Measurements from ENCODE around the gene MRAP. TPM values are rescaled to one million over a fixed set of nuclear protein-coding genes. Genes with fewer than 3 reads are reported as not detected.

Gene MRAP
- total RNA-seq, 1 donor from 2014 or later = not detected

DNA sequence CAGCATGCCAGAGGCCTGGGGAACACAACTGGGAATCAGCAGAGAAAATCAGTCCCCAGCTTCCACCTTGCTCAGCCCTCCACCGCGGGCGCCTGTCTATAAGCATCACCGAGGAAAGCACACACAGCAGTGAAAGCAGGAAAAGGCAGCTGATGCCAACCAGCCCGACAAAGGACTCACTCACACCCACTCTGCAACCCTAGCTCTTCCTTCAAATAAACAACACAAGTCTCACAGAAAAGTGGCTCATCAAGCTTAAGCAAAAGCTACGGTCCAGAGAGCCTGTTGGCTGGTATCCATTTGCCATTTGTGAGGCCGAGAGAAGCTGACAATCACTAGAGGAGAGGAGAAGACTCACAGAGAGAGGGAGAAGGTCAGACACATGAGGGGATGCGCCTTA is 27.1 kb downstream of the MRAP start:
- no peak for DNase-seq

DNA sequence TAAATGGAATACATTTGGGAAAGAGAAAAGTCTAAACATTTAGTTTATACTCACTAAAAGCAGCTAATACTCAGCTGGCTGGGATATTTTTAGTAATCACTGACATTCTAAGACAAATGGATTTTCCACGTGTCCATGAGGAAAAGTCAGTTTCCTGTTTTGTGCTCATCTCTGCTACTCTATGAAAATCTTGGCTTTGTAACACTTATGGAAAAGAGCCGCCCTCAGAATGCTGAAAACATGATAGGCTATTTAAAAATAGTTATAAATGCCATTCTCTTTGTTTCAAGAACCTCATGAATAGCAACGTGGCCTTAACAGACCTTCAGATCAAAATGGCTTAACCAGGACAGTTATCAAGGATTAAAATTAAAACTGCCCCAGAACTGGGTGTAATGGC is 29.9 kb downstream of the MRAP start:
- DNase-seq = peak; percentile 81

DNA sequence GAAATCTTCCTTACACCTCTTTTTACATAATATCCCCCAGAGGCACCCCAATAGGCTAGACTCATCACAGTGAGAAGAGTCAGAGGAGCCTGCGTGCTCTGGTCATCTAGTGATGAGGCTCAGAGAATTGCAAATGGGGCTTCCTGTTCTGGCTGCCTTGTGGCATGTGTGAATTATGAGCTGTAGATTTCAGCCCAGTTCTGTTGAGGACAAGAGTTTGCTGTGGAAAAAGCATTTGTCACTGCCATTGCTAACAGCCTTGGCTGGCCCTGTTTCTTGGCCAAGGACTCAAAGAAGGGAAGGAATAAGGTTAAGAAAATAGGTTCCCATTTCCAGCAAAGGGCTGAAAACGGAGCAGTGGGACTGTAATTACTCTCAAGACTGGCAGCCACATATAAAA is 30.7 kb downstream of the MRAP start:
- DNase-seq = peak; percentile 38

DNA sequence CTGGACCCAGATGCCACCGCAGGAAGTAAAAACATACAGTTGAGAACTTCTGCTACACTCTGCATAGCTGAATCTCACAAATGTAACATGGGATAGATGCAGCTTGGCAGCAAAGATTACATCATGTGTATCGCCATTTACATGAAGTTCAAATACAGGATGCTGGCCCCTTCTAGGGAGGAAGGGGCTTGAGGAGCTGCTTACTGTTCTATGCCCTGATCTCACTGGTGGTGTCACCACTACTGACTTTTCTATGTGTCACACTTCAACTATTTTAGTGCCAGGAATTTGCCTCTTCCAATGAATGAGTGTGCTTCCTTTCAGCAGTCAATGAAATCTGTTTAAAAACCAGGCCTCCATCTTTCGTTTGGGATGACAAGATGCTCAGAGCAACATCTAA is 31.1 kb downstream of the MRAP start:
- peak; percentile 73 for DNase-seq

DNA sequence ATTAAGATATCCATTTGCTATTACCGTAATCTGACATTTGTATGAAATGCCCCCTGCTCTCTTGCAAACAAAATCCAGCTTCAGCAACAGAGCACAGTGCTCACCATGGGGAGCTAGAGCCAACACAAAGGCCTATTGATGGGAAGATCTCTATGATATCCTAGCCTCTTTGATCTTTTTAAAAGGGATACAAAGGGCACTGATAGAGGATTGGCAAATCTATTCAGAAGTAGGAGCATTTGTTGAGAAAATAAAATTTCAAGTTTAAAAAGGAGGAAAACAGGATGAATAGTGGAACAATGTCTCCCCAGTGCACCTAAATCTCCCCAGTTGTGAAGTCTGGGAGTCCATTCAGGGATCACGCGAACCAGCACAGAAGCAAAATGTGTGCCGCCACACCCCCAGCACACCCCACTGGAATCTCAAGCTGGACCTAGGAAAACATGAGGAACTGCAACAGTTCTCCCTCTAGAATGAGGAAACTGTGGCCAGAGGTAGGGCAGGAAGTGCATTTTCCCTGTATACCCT is 32.2 kb downstream of the MRAP start:
- DNase-seq = no peak

DNA sequence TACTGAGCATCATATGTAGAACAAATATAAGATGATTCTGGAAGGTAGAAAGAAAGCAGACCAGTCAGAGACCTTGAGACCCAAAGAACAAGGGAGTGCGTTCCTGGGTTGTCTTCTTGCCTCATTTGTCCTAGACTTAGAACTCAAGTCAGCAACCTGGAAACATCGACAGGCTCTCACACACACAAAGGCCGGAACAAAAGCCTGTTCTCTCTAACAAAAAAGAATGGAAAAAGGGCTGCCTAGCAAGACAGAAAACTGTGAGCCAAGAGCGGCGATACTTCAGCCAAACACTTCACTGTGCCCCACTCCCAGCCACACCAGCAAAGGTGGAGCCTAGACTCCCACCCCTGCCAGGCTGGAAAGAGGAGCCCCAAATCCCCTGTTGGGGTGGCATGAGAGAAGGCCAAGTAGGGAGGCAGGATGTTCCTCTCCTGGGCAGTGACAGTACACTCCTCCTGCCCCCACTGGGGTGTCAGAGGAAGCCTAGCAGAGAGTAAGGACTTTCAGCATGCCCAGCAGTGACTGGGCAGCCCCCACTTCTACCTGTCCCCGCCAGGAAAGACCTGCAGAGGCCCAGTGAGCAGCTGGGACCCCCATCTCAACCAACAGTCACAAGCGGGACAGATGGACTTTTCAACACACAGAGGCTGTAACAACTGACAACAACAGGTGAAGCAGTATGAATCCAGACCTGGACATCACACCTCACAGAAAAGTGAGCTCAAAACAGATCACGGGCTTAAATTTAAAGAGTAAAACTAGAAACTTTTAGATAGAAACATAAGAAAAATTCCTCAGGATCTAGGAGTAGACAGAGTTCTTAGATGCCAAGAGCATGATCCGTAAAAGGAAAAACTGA is 33.0 kb downstream of the MRAP start:
- DNase-seq = no peak

DNA sequence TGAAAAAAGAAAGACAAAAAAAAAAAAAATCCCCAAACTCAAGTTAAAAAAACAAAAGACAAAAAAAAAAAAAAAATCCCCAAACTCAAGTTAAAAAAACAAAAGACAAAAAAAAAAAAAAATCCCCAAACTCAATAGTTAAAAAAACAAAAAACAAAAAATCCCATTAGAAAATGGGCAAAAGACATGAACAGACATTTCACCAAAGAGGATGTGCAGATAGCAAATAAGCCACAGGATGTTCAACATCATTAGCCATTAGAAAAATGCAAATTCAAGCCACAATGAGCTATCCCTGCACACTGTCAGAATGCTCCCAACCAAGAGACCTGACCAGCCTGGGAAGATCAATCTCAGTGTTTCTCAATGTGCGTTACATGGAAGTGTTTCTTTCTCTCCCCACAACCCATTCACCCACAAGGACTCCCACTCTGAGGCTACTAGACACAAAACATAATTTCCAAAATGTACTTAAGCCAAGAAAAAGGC is 33.9 kb downstream of the MRAP start:
- DNase-seq = no peak

DNA sequence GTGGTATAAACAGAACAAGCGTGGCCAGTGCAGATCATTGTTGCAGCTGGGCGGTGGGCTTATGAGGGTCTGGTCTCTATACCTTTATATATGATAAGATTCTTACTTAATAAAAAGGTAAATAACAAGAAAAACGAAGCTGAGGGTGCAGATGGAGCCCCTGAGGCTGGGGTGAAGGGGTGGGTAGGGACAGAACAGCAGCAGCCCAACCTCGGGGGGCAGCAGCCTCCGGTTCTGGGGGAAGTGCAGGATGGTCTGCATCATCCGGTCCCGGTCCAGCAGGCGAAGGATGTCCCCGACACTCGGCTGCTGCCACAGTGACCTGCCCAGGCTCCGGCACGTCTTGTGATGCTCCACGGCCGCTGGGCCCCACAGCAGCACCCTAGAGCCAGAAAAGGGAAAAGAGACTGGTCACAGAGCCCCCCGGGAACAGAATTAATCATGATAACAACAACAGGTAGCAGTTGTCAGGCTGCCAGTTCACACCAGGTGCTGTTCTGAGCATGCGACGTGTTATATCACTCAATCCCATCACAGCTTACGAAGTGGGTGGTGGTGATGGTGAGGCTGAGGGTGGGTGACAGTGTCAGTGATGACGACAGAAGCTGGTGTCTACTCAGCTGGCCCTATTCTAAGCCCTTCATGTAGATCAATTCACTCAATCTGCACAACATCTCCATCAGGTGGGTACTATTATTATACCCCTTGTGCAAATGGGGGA is 35.5 kb downstream of the MRAP start:
- no peak for DNase-seq

DNA sequence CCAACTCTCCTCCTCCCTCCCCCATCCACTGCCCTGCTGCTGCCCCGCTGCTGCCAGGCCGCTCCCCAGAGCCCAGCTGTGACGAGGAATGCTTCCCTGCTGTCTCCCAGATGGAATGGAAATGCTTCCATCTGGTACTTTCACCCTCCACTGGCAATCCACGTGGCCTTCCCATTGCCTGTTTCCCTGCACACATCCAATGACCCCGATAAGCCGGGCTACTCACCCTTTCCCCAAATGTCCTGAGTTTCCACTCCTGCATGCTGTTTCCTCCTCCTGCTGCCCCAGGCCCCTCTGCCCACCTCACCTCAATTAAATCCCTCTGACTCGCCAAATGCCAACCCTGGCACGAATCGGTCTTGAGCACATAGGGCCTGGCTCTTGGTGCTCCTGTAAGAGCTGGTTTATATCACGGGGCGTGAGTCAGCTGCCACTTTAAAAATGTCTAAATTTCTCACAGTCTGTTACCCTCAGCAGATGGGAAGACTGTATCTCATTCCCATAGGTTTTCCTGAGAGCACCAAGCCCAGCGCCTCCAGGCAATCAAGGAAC is 36.4 kb downstream of the MRAP start:
- DNase-seq = no peak

DNA sequence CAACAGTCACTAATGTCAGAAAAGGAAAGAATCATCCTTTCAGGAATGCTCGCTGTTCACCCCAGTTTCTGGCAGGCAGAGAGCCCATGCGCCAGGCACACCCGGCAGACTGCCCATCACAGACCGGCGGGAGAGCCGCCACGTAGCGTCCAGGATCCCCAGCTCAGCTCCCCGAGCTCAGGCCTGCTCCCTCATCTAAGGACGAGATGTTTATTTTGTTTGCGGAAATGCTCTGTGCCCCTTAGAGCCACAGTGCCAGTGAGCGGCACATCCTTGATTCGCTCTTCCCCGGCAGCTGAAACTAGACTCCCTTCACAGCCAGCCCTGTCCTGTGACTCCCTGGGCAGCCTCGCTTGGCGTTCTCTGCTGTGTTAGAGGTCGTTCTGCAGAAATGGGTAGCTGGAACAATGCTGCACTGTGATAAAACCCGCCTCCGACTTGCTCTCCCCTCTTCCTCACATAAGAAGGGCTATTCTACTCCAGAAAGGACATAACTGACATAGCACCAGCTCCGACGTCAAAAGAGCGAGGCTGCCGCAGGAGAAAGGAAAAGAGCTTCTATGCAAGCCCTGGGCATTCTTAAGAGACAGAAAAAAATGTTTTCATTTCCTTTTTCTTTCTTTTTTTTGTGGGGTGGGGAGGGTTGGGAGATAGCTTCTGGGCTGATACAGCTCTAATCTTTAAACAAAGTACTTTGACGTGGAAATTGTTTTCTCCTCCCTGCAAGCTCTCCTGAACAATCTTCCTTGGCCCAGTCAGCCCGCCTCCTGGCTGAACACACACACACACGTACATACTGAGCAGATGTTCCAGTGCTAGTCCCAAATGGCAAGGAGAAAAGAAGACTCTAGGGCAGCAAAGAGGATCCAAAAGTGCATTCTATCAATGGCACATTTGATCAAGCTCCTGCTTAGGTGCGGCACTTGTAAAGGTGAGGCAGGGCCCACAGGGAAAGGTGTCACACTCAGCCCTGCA is 37.2 kb downstream of the MRAP start:
- no peak for DNase-seq

DNA sequence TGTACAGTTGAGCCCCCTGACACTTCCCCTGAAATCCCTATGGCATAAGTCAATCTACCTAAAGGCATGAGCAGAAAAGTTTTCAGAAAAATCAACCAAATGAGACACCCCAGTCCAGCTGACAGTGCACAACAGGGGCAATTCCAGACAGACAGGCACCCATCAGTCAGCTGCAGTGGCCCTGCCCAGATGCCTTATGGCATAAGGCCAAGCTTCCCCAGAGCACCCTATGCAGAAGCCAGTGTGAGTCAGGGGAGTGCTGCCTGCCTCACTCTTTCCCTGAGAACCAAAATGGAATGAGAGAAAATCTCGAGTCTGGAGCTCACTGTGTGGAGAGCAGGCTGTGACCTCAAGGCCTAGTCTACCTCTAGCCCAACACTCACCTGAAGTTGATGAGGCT is 38.1 kb downstream of the MRAP start:
- DNase-seq = peak; percentile 10

DNA sequence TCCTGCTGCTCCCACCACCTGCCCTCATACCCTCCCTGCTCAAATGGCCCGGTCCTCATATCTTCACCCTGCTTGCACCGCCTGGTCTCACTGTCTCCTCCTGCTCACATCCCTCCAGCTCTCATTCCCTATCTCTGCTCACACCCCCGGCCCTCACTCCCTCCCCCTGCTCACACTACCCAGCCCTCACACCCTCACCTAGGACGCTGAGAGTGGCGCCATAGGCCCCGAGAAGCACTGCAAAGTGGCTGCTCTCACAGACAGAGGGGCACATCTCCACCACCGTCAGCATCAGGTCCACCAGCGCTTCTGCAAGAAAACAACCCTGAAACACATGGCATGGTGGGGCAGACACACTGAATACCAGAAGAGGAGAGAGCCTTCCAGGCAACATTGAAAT is 38.6 kb downstream of the MRAP start:
- DNase-seq = no peak

DNA sequence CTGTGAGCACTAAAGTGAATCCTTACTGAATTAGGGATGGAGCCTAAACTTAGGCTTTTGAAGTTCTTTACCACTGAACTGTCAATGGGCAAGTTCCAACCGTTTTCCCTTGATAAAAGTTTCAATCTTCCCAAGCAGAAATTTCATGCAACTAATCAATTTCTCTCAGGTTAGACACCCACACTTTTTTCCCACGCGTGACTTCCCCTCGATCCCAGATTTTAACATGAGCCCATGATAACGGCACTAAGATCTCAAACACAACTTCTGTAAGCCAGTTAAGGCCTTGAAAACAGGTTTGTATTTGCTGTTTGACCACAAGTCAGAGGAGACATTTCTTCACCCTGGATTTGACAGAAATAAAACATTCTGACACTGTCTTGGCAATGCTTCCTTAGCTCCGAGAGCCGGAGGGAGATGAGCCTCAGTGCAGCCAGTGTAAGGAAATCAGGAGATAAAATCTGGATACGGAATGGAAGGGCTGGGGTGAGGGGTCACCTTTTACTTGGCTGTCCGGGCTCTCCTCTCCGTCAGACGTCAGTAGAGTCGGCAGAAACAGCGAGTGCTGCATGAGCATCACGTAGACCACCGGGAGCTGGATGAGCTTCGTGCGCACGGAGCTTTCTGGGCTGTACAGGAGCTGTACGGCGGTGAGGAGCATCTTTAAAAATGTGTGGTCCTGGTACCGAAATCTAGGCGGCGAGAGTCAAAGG is 39.7 kb downstream of the MRAP start:
- no peak for DNase-seq

DNA sequence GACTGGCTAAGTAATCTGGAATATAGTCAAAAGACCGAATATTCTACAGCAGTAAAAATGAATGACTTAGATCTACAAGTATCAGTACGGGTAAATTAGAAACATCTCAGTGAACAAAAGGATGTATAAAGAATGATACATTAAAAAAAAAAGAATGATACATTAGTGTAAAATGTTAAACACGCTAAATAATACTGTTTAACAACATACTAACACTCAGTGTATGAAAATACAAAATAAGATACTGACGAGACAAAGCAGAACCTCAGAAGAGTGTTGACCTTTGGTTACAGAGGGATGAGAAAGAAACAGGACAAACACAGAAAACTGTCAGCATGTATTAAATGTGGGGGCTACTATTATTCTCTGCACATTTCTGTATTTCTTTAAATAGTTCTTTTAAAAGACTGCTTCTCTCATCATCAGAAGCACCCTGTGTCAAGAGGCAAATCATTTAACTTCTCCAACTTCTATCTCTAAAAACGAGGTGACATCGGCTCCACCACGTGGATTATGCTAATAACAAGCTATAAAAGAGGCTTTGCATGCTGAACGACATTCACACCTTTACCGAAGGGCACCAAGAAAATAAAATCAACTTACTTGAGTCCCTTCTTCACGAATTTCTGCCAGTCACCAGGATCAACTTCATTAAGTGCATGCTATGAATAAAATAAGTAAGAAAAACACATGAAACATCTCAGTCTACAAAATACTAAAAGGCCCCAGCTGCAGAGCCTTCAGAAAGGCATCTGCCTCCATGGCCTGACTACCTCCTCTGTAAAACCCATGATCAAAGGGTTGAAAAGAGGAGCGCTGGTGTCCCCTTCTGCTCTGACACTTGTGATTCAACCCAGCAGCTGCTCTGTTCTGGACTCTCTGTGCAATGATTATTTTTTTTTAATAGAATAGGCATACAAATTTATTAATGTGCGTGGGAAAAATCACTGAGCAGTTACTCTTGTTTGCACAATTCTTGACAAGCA is 42.5 kb downstream of the MRAP start:
- no peak for DNase-seq

DNA sequence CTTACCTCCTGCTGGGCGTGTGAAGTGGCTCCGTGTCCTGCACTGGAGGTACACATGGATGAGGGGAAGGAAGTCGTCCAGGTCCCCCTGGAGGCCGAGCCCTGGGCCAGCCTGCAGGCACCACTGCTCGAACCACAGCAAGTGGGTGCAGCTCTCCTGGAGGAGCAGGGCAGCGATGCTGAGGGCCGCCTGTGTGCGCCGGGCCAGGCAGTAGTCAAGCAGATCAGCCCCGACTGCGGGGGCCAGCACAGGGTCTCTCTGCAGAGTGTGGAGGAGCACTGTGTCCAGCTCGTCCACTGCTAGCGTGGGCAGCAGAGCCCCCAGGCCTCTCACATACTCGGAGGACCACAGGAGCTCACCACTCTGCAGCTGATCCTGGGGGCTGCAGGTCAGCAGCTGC is 48.3 kb downstream of the MRAP start:
- DNase-seq = no peak

DNA sequence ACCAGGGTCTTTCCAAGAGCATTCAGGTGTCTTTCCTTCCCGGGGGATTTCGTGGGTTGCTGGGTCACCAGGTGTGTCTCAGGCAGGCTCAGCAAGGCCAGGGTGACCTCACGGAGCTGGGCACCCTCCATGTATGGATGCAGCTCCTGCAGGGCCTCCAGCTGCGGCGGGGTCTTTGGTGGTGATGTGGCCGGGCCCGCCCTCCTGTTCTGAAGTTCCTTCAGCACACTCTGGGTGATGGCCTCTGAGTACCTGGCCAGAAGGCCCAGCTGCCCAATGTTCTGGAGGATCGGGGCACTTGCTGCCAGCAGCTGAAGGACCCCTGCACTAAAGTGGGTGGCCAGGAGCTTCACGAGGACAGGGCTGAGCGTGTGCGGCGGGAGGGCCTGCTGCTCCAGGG is 48.7 kb downstream of the MRAP start:
- DNase-seq = no peak

DNA sequence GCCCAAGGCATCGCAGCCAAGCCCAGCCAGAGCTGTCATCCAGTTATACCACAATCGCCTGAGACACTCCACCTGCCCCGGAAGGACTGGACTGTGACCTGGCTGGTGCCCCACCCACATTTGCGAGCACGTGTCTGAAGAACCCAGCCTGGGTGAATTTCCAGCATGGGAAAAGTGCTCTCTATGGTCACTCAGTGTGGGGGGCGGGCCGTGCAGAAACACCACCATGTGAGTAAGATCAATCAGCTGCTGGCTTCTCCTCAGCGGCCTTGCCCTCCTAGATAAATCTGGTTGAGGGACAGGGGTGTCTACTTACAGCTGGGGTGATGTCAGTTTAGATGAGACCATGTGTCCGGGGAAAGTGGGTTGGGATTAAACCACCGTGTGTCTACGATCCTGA is 49.3 kb downstream of the MRAP start:
- no peak for DNase-seq

DNA sequence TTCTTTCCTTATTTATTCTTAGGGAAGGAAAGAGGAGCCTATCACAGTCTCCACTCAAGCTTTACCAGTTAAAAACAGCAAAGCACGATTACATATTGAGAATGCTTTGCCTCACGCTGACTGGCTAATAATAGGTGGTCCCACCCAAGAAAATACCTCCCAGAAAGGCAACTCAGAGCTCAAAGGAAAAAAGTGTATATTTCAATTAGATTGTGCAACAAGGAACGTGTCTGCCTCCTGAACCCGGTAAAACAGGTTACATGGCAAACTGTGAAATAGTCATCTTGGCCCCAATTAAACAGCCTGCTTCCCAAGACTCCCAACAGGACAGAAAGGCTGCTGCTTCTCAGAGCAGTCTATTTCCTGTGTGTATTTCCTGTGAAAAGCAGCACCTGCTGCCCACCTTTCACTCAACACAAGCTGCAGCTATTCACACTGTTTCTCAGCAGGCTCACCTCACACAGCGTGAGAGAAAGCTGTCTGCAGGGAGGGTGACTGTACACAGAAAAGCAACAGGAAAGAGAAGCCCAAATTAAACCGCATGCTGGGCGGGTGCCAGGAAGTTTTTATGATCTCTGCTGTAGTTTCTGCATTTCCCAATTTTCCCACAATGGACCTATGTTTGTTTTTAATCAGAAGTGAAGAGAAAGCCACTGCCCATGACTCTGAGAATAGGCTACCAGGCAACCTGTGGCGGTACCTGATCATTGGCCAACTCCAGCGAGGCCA is 50.1 kb downstream of the MRAP start:
- DNase-seq = peak; percentile 15

DNA sequence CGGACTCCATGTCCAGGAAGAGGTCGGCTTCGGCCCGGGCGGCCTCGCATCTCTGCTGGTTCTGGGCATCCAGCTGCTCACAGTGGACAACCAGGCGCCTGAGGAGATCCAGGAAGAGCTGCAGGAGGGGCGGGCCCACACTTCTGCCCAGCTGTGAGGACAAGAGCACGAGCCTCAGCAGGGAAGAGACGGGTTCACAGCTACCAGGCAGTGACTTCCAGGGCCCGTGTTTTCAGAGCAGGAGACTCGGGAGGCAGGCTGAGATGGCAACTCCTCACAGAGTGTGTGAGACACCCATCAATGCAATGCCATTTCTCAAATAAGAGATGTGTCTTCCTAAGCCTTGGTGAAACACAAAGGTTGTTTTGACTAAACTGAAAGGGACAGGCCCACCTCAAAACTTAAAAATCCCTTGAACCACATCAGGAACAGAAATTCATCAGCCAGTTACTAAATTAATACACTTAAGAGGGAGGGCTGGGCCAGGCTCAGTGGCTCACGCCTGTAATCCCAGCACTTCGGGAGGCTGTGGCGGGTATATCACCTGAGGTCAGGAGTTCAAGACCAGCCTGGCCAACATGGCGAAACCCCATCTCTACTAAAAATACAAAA is 50.8 kb downstream of the MRAP start:
- DNase-seq = no peak
